Choroid plexus epithelial cell (primary cell): Measurements from ENCODE around the gene HTR3D.
"Not testable (repeated sequence)": the region's sequence is repeated elsewhere in the genome, so short reads cannot be mapped to it uniquely, and the experiment has no call there.

ENCODE experiments used
- DNase-seq: peaks from one replicate; pipeline ENCODE4 v3.0.0-alpha.2; 2010; ENCODE audit warnings: low read depth
- H3K4me3 ChIP-seq: 2 replicates; pipeline ENCODE4 v1.5.1; 2011; ENCODE audit warnings: low read depth, mild to moderate bottlenecking, control low read depth, low read length, moderate library complexity
- TF ChIP-seq, protein P1 (sequence below): conservative IDR thresholded peaks from 2 replicates; pipeline ENCODE4 v1.5.1; 2011; ENCODE audit warnings: low read depth, mild to moderate bottlenecking, control low read depth, inconsistent platforms, low read length, moderate library complexity

The HTR3D gene

DNA sequence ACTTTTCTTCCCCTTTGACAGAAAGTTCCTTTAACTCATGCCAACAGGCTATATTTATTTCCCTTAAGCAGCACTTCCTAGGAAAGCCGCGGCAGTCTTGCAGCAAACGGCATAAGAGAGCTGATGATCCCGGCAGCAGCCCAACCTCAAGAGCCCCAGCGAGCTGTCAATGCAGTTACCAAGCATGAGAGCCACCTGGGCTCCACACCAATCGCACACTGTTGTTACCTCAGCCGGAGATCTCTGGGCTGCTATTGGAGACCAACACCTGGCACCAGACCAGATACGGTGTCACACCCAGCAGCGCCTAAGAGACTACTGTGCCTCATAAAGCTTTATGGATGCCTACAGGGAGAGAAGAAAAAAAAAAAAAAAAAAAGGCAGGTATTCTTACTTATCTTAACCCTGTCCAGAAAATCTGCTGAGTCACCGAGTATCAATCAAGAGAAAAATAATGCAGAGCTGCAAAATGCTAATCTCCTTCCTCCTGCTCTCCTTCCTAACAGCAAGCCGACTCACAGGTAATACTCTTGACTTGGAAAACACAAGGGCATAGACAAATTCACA lies 25.5 kb upstream of the HTR3D start:
- DNase-seq: peak; percentile 71
- H3K4me3 ChIP-seq: no peak overlapping the region

DNA sequence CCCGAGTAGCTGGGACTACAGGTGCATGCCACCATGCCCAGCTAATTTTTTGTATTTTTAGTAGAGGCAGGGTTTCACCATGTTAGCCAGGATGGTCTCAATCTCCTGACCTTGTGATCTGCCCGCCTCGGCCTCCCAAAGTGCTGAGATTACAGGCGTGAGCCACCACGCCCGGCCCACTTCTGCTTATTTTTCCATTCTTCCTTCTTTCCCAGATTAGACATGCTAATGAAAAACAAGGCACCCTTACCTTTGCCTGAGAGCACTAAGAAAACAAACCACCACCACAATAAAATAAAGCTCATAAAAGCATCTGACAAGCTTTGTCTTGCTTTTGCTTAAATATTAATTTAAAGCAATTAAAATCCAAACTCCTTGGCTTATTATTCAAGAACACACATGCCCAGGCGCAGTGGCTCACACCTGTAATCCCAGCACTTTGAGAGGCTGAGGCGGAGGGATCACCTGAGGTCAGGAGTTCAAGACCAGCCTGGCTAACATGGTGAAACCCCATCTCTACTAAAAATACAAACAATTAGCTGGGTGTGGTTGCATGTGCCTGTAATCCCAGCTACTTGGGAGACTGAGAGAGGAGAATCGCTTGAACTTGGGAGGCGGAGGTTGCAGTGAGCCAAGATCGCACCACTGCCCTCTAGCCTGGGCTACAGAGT lies 24.3 kb upstream of the HTR3D start:
- not testable (repeated sequence) for H3K4me3 ChIP-seq, DNase-seq

More for the DNA sequence above, 25.5 kb upstream of the HTR3D start:
- TF ChIP-seq, protein P1, sequence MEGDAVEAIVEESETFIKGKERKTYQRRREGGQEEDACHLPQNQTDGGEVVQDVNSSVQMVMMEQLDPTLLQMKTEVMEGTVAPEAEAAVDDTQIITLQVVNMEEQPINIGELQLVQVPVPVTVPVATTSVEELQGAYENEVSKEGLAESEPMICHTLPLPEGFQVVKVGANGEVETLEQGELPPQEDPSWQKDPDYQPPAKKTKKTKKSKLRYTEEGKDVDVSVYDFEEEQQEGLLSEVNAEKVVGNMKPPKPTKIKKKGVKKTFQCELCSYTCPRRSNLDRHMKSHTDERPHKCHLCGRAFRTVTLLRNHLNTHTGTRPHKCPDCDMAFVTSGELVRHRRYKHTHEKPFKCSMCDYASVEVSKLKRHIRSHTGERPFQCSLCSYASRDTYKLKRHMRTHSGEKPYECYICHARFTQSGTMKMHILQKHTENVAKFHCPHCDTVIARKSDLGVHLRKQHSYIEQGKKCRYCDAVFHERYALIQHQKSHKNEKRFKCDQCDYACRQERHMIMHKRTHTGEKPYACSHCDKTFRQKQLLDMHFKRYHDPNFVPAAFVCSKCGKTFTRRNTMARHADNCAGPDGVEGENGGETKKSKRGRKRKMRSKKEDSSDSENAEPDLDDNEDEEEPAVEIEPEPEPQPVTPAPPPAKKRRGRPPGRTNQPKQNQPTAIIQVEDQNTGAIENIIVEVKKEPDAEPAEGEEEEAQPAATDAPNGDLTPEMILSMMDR: no peak

DNA sequence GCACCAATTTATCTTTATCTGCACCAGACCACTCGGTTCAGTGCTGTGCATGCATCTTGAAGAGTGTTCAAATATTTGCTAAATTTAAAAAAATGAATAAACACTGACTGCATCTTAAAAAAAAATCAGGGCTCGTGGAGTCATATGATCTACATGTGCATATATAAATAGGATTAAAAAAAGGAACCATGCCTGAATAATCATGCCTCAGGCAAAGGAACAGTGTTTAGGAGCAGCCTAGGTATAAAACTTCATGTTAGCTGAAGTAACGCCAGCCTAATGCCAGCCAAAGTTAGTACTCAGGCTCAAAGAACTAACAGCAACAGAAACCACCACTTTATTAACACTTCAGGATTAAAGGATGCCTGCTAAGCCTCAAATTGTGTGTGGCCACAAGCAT lies 23.4 kb upstream of the HTR3D start:
- TF ChIP-seq, protein P1: no peak
- no peak for DNase-seq
- H3K4me3 ChIP-seq: no peak overlapping the region

DNA sequence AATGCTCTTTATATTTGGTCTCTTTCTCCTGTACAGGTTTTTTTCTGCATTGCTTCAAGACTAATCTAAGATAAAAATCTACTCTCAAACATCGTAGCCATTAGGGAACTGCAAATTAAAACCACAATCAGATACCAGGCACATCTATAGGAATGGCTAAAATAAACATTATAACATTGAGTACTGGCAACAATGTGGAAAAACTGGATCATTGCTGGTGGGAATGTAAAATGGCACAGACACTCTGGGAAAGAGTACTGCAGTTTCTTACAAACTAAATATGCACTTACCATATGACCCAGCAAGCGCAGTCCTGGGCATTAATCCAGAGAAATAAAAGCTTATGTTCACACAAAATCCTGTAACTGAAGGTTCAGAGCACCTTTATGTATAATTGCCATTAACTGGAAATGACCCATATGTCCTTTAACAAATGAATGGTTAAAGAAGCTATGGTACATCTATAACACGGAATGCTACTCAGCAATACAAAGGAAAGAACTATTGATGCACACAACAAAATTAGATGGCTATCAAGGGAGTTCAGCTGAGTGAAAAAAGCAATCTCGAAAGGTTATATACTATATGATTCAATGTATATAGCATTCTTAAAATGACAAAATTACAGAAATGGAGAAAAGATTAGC lies 20.2 kb upstream of the HTR3D start:
- H3K4me3 ChIP-seq: no peak overlapping the region
- no peak for DNase-seq
- TF ChIP-seq, protein P1: no peak

DNA sequence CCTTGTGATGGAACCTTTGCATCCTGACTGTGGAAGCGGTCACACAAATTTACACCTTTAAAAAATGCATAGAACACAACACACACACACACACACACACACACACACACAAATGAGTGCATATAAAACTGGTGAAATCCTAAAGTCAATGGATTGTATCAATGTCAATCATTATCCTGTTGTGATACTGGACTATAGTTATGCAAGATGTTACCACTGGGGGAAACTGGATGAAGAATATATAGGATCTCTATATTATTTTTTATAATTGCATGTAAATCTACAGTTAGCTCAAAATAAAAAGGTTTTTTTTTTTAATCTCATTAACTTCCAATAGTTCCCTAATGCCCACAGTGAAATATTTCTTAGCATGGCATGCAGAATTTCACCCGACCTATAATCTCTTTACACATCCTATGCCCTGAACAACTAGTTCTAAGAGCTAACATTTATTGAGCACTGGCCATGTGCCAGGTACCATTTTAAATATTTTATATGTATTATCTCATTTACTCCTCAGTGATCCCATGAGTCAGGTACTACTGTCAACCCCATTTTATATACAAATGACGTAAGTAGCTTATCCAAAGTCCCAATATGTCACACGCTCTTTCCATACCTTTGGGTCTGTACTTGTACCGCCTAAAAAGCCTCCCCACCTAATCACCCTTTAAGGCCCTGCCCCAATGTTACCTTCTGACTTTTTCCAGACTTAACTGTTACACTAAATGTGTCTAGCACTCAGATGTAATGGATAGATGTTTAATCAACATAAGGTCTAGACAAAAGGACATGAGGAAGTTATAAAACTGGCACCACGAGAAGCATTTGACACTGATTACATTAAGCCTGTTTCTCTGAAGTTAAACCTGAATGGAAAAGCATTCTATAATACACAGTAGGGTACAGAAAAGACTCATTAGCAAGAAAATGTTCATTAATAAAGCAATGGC lies 19.3 kb upstream of the HTR3D start:
- TF ChIP-seq, protein P1: no peak
- H3K4me3 ChIP-seq: no peak overlapping the region
- DNase-seq: no peak

DNA sequence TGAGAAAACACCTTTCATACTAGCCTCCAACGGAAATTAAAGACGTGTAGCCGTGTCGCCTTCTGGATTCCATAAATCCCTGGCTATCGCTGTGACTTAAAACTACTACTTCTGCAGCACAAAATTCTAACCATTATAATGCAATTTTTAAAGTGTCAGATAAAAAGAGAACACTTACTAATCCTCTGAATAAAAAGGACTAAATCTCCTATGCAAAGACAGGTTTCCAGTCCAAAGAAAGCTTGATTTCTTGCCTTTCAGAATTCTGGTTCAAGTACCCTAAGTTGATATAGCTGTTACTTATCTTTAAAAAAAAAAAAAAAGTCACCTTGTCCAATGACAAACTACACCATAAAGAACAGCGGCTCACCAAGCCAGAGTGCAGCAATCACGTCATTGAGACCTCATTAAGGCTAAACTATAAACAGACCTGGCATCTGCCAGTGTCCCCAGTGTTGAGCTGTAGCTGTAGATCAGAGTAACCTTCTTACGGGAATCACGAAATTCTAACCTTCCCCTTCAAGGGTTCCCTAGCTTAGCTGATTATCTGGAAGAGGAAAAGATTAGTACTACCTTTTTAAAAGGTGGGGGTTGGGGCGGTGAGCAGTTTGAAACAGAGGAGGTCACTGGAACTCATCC lies 16.0 kb upstream of the HTR3D start:
- TF ChIP-seq, protein P1: no peak
- no peak for DNase-seq
- no peak overlapping the region for H3K4me3 ChIP-seq
